CD4-positive, alpha-beta T cell treated with Interleukin-15 for 1 hour (primary cell): ENCODE data around the gene HIPK4.
A peak's percentile ranks its signal among the peaks of the same experiment; 100 is the strongest.

Source experiments
- DNase-seq: peaks from one replicate; pipeline ENCODE4 v3.0.0-alpha.2; 2020

Gene HIPK4

GRCh38 chr19:40363069-40363468 lies 26.9 kb downstream of the HIPK4 start:
- no peak for DNase-seq

DNA sequence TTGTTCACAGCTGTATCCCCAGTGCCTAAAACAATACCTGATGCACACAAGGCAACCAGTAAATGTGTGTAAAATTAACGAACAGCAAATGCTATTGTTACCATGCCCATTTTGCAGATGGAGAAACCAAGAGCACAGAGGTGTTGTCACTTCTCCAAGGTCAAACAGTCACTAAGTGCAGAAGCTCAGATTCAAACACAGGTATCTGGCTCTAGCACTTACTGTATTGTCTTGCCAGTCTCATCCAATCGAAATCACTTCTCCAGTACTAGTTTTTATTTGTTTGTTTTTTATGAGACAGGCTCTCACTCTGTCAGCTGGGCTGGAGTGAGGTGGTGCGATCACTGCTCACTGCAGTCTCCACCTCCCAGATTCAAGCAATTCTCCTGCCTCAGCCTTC lies 27.8 kb downstream of the HIPK4 start:
- DNase-seq, result no peak

DNA sequence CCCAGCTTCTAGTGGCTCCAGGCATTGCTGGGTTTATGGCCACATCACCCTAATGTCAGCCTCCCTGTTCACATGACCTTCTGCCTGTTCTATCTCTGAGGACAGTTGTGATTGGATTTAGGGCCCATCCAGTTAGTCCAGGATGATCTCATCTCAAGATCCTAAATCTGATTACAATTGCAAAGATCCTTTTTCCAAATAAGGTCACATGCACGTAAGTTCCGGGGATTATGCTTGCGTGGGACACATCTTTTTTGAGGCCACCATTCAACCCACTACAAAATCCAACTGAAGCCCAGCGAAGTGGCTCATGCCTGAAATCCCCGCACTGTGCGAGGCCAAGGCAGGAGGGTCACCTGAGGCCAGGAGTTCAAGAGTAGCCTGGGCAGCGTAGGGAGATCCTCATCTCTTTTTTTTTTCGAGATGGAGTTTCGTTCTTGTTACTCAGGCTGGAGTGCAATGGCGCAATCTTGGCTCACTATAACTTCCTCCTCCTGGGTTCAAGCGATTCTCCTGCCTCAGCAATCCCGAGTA lies 29.2 kb downstream of the HIPK4 start:
- DNase-seq, result peak; percentile 28

GRCh38 chr19:40360020-40360707 lies 29.8 kb downstream of the HIPK4 start:
- no peak for DNase-seq

DNA sequence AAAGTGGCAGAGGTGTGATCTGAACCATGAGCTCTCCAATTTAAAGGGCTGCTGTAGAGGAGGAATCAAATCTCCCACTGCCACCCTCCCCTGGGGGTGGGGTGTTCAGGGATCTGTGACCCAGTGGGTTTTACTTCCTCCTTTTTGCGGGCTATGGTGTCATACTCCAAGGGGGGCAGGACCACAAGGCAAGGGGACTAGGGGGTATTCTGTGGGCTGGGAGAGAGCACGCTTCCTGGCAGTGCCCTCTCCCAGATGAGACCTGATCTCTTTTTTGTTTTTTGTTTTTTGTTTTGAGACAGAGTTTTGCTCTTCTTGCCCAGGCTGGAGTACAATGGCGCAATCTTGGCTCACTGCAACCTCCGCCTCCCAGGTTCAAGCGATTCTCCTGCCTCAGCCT lies 31.2 kb downstream of the HIPK4 start:
- peak; percentile 69 for DNase-seq

- no peak for DNase-seq
These were observed 32.3 kb downstream of the HIPK4 start for GRCh38 chr19:40357640-40358039.

GRCh38 chr19:40356681-40357595 lies 33.0 kb downstream of the HIPK4 start:
- DNase-seq, result no peak

DNA sequence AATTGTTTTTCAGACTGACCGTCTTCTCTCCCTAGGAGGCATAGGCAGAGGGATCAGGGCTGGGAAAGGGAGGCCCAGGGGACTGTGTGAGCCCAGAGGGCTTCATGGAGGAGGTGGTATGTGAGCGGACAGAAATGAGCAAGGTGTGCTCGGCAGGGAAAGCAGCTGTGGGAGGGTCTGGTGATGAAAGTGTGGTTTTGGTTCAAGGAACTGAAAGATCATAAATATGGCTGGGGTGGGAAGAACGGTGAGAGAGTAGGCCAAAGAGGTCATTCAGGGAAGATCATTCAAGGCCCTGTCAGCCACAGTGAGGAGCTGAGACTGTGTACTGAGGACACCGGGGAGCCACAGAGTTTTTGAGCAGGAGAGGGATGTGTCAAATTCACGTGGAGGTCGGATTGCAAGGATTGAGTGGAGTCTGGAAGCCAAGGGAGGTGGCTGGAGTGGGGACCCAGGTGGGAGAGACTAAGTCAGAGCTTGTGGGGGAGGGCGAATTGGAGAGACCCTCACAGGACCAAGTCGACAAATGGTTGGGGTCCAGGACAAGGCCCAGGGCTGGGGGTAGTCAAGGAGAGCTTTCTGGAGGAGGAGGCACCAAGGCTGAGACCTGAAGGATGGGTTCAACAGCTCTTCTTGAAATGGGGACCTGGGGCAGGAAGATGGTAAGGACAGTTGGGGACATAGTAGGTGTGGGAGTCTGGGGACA lies 33.9 kb downstream of the HIPK4 start:
- no peak for DNase-seq

GRCh38 chr19:40348961-40349507 lies 40.9 kb downstream of the HIPK4 start:
- DNase-seq, result no peak

DNA sequence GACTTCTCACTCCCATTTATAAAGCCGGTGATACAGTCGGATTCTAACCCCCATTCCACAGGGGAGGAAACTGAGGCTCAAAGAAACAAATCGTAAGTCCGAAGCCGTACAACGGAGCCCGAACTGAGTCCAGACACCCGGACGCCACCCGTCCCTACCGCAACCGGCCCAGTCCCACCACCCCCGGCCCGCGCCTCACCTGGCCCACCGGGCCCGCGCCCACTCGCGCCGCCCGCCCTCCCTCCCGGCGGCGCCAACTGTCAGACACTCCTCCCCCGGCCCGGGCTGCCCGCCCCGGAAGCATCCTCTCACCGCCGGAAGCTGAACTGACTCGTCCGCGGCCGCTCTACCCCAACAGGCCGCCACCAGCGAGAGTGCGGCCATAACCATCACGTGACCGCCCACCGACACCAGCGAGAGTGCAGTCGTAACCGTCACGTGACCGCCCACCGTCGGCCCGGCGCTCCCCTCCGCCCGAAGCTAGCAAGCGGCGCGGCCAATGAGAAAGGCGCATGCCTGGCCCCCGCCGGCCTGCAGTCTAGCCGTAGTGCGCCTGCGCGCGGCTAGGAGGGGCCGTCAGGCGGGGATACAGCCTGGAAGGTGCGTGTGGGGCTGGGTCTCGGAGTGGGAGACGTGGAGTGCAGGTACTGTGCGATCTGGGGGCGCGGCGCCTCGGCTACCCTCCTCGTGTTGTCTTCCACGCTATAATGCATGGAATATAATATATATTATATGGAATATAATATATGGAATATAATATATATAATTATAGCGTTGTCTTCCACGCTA lies 41.7 kb downstream of the HIPK4 start, which contains the start of the genes C19orf47 and PLD3:
Gene C19orf47 (minus strand): TSS at position 273 of the 789 bp plus-strand sequence. CDS start 6,540 bp downstream, outside the sequence.
Gene PLD3 (plus strand): TSS at position 571 of the 789 bp plus-strand sequence. CDS start 17,789 bp downstream, outside the sequence.
- DNase-seq, result peak; percentile 100

- no peak for DNase-seq
These were observed 45.6 kb downstream of the HIPK4 start for GRCh38 chr19:40344422-40344821.

- no peak for DNase-seq
These were observed 47.2 kb downstream of the HIPK4 start for GRCh38 chr19:40342644-40343311.

GRCh38 chr19:40341601-40342482 lies 48.1 kb downstream of the HIPK4 start:
- no peak for DNase-seq

DNA sequence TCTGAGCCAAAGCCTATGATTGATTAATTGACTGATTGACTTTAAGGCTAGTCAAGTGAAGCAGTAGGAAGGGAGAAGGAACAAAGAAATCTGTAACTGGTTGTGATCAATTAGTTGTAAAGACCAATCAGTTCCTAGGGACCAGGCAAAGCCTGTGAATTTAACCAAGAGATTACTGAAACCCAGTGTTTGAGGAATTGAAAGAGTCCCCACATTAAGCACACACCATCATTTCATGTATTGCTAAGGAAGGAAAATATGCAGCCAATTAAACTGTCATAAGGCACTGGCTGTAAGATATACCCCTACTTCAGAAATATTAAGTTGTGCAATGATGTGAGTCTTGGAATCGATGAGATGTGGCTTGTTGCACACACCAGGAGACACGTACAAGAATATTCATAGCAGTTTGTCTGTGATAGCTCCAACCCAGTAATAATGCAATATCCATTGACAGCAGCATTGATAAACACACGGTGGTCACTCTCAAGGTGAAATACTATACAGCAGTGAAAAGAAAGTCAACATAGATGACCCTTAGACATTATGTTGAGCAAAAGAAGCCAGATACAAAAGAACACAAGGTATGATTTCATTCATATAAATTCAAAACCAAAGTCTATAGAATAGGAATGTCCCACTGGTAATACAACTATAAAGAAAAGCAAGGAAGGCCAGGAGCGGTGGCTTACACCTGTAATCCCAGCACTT lies 50.8 kb downstream of the HIPK4 start:
- no peak for DNase-seq

DNA sequence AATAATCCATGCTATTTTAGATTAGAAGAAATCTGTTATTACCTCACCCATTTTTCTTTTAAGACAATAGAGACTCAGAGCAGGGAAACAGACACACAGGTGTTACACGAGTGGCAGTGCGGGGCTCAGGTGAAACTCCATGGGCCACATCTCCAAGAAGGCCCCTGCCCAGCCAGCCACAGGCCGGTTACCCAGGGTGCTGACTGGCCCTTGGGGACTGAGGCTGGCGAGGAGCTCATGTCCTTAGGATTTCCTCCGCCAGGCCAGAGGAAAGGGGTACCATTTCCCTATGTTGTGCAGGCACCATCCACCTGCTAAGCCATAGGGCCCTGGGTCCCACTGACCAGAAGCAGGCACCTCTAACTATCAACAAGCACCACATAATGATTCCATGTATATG lies 52.4 kb downstream of the HIPK4 start:
- no peak for DNase-seq

- no peak for DNase-seq
These were observed 52.9 kb downstream of the HIPK4 start for GRCh38 chr19:40337107-40337506.

- no peak for DNase-seq
These were observed 53.4 kb downstream of the HIPK4 start for GRCh38 chr19:40336601-40336900.

DNA sequence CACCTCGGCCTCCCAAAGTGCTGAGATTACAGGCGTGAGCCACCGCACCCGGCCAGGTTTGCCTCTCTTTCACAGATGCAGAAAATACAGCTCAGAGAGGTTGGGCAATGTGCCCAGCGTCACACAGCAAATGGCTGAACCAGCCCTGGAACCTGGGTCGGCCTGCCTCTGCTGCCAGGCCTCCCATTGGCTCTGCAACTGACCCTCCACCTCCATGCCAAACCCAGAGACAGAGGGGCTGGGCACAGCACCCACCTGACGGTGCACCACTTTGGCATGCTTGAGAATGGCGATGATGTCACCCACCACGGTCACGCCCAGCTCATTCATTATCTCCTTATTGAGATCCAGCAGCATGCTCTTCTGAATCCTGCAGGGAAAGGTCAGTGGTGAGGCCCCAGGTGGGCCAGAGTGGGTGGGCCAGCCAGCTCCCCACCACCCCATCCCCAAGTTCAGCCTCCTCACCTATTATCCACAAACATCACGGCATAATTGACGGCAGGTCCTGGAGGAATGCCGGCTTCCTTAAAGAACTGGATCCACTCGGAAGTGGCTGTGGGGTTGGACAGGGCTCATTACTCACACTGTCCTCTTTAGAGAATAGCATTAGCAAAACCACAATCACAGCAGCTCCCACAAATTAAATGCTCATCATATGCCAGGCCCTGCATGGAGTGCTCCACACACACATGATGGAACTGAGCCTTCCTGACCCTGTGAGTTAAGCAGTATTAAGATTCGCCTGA lies 54.0 kb downstream of the HIPK4 start:
- no peak for DNase-seq

GRCh38 chr19:40335101-40335500 lies 54.9 kb downstream of the HIPK4 start:
- DNase-seq, result no peak
